GM12891 (cell line): ENCODE measurements around the gene B4GALNT1.

ENCODE experiments used
- PAX5 ChIP-seq: IDR thresholded peaks from 2 replicates; pipeline ENCODE4 v1.6.1; 2011; ENCODE audit warnings: low read length, moderate library complexity, mild to moderate bottlenecking; ENCODE audit not compliant: insufficient read depth, severe bottlenecking
- POLR2A ChIP-seq: IDR thresholded peaks from 2 replicates; pipeline ENCODE4 v1.6.1; 2011; ENCODE audit warnings: low read depth, low read length, control low read depth
- POLR2AphosphoS5 ChIP-seq: IDR thresholded peaks from 2 replicates; pipeline ENCODE4 v1.6.1; 2011; ENCODE audit warnings: low read depth, low read length, control low read depth
- SPI1 ChIP-seq: IDR thresholded peaks from 2 replicates; pipeline ENCODE4 v1.6.1; 2011; ENCODE audit warnings: low read depth, low read length, control low read depth
- TAF1 ChIP-seq: IDR thresholded peaks from 2 replicates; pipeline ENCODE4 v1.6.1; 2011; ENCODE audit warnings: low read depth, low read length, control low read depth

DNA sequence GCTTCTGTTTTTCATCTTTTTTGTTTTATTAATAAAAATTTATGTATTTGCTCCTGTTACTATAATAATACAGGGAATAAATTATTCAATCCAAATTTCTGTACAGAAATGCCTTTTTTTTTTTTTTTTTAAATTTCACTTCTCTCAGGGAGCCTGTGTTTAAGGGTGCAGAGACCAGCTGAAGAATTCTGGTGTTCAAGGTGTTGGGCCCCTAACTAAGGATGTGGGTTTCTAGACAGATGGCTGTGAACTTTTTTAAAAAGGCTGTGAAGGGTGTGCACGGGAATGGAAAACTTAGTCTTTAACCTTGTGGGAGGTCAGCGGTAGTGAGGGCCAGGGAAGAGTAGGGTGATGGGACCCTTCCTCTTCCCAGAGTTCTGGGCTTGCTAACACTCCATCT lies 29.7 kb downstream of the B4GALNT1 start:
- TF ChIP-seq SPI1, result no peak
- no peak for TF ChIP-seq POLR2AphosphoS5
- no peak for TF ChIP-seq TAF1
- no peak for TF ChIP-seq POLR2A
- TF ChIP-seq PAX5, result no peak
